WTC11 (cell line): ENCODE measurements around the gene XPNPEP3. TPM values are rescaled to one million over a fixed set of nuclear protein-coding genes. Genes with fewer than 3 reads are reported as not detected.

ENCODE experiments used
- ATAC-seq: fragments of 200-7000 bp; cut with Tn5 transposase; 2 replicates; pipeline ENCODE4 v1.10.0; 2021; ENCODE audit warnings: mild to moderate bottlenecking, moderate library complexity
- CTCF ChIA-PET: fragments of 300-600 bp; sonication (Branson Sonifier 250); formaldehyde crosslinking; loops from one replicate; lab custom pipeline; 2021; ENCODE audit warnings: antibody characterized with exemption; lab: Charles Lee
- POLR2A ChIA-PET: fragments of 350-600 bp; sonication (Branson Sonifier 250); formaldehyde crosslinking; loops from one replicate; lab custom pipeline; 2021; ENCODE audit warnings: antibody characterized with exemption; lab: Charles Lee
- DNase-seq: peaks from one replicate; pipeline ENCODE4 v3.0.0; 2021; ENCODE audit warnings: low spot score
- H3K27ac Mint-ChIP-seq: 2 replicates; pipeline ENCODE4 v1.8.0; 2021; ENCODE audit warnings: mixed read lengths
- H3K27me3 Mint-ChIP-seq: 2 replicates; pipeline ENCODE4 v1.8.0; 2021; ENCODE audit warnings: low read depth, mild to moderate bottlenecking, moderate library complexity, mixed read lengths
- H3K36me3 Mint-ChIP-seq: 2 replicates; pipeline ENCODE4 v1.8.0; 2021; ENCODE audit warnings: mixed read lengths
- H3K4me1 Mint-ChIP-seq: 2 replicates; pipeline ENCODE4 v1.8.0; 2022; ENCODE audit warnings: mixed read lengths
- H3K4me3 Mint-ChIP-seq: 2 replicates; pipeline ENCODE4 v1.8.0; 2021; ENCODE audit warnings: mild to moderate bottlenecking, moderate library complexity, mixed read lengths
- H3K9me3 Mint-ChIP-seq: 2 replicates; pipeline ENCODE4 v1.8.0; 2021; ENCODE audit warnings: mixed read lengths
- AFF4 ChIP-seq: sonication (generic); formaldehyde crosslinking; IDR thresholded peaks from 2 replicates; pipeline ENCODE4 v1.8.1; 2023; ENCODE audit warnings: mild to moderate bottlenecking, missing genetic modification reagents, borderline replicate concordance
- ATF1 ChIP-seq: sonication (generic); formaldehyde crosslinking; IDR thresholded peaks from 2 replicates; pipeline ENCODE4 v1.8.1; 2023; ENCODE audit warnings: mild to moderate bottlenecking, moderate library complexity, missing genetic modification reagents
- EMX1 ChIP-seq: fragments of 250-450 bp; sonication (Bioruptor Pico); IDR thresholded peaks from 2 replicates; pipeline ENCODE4 v1.8.0; 2021; ENCODE audit warnings: mild to moderate bottlenecking
- IRF1 ChIP-seq: sonication (generic); formaldehyde crosslinking; IDR thresholded peaks from 2 replicates; pipeline ENCODE4 v1.8.0; 2023; ENCODE audit warnings: missing genetic modification reagents
- IRF2 ChIP-seq: sonication (generic); formaldehyde crosslinking; IDR thresholded peaks from 2 replicates; pipeline ENCODE4 v1.8.0; 2022; ENCODE audit warnings: low read depth, missing genetic modification reagents, borderline replicate concordance
- JAZF1 ChIP-seq: fragments of 250-450 bp; sonication (Bioruptor Pico); IDR thresholded peaks from 2 replicates; pipeline ENCODE4 v1.9.0; 2021; ENCODE audit warnings: moderate library complexity, mild to moderate bottlenecking, inconsistent platforms
- JUN ChIP-seq: sonication (generic); formaldehyde crosslinking; IDR thresholded peaks from 2 replicates; pipeline ENCODE4 v1.8.0; 2023; ENCODE audit warnings: mild to moderate bottlenecking, missing genetic modification reagents
- NR2C2 ChIP-seq: sonication (generic); formaldehyde crosslinking; IDR thresholded peaks from 2 replicates; pipeline ENCODE4 v1.8.0; 2022; ENCODE audit warnings: mild to moderate bottlenecking, missing genetic modification reagents
- OVOL2 ChIP-seq: fragments of 250-450 bp; sonication (Bioruptor Pico); IDR thresholded peaks from 2 replicates; pipeline ENCODE4 v1.9.0; 2021; ENCODE audit warnings: mild to moderate bottlenecking, borderline replicate concordance
- SMAD3 ChIP-seq: sonication (generic); formaldehyde crosslinking; IDR thresholded peaks from 2 replicates; pipeline ENCODE4 v1.8.0; 2022; ENCODE audit warnings: missing genetic modification reagents, mild to moderate bottlenecking, borderline replicate concordance
- USF2 ChIP-seq: sonication (generic); formaldehyde crosslinking; IDR thresholded peaks from 2 replicates; pipeline ENCODE4 v1.8.1; 2023; ENCODE audit warnings: mild to moderate bottlenecking, missing genetic modification reagents, moderate library complexity
- ZBTB21 ChIP-seq: sonication (generic); formaldehyde crosslinking; IDR thresholded peaks from 2 replicates; pipeline ENCODE4 v1.8.1; 2023; ENCODE audit warnings: mild to moderate bottlenecking, missing genetic modification reagents, borderline replicate concordance
- ZNF396 ChIP-seq: fragments of 250-450 bp; sonication (Bioruptor Pico); IDR thresholded peaks from 2 replicates; pipeline ENCODE4 v1.8.0; 2021; ENCODE audit warnings: mild to moderate bottlenecking, moderate library complexity, borderline replicate concordance
- ZNF512 ChIP-seq: sonication (generic); formaldehyde crosslinking; IDR thresholded peaks from 2 replicates; pipeline ENCODE4 v1.8.1; 2022; ENCODE audit warnings: missing genetic modification reagents, borderline replicate concordance
- ZNF532 ChIP-seq: fragments of 250-450 bp; sonication (Bioruptor Pico); IDR thresholded peaks from 2 replicates; pipeline ENCODE4 v1.9.0; 2021; ENCODE audit warnings: mild to moderate bottlenecking, borderline replicate concordance
- total RNA-seq: library from RNA; stranded (reverse); gene quantifications from 3 replicates; pipeline ENCODE4 v1.2.3, GENCODE V29; 2021
- TF ChIP-seq, protein P1 (sequence below): fragments of 250-450 bp; sonication (Bioruptor Pico); IDR thresholded peaks from 2 replicates; pipeline ENCODE4 v2.1.2; 2022; ENCODE audit warnings: mild to moderate bottlenecking, moderate library complexity

Gene XPNPEP3
- total RNA-seq, 1 experiment from 2014 or later, result 28.2 TPM

- Mint-ChIP-seq H3K36me3 (peaks cover 57% of the 10 kb centered on the region), H3K27ac (0 out of 2 replicates have a peak overlapping the region, but pooled peaks have one; percentile 3), H3K4me3 (no peak overlapping the region), H3K9me3 (no peaks in the 10 kb centered on the region), H3K27me3 (no peaks in the 10 kb centered on the region), H3K4me1 (no peaks in the 10 kb centered on the region)
- DNase-seq (no peak), ATAC-seq (no peak)
- POLR2A ChIA-PET, result interaction anchor here (0.6 kb wide), 1 partner anchor 397 kb away, joined by 12 read pairs; no protein-coding TSS in a partner anchor
- TF ChIP-seq OVOL2 (CRISPR knock-in tag), result no peak
- no peak for TF ChIP-seq ZNF532
- no peak for TF ChIP-seq SMAD3 (CRISPR knock-in tag)
- no peak for TF ChIP-seq ATF1 (CRISPR knock-in tag)
- TF ChIP-seq USF2 (CRISPR knock-in tag), result no peak
- no peak for TF ChIP-seq EMX1 (CRISPR knock-in tag)
- no peak for TF ChIP-seq JUN (CRISPR knock-in tag)
- TF ChIP-seq AFF4 (CRISPR knock-in tag), result no peak
- TF ChIP-seq ZNF396 (CRISPR knock-in tag), result no peak
- no peak for TF ChIP-seq IRF2
- TF ChIP-seq ZNF512, result no peak
- TF ChIP-seq JAZF1 (CRISPR knock-in tag), result no peak
- TF ChIP-seq IRF1, result no peak
- TF ChIP-seq NR2C2 (CRISPR knock-in tag), result no peak
- TF ChIP-seq ZBTB21, result no peak
- TF ChIP-seq, protein P1, sequence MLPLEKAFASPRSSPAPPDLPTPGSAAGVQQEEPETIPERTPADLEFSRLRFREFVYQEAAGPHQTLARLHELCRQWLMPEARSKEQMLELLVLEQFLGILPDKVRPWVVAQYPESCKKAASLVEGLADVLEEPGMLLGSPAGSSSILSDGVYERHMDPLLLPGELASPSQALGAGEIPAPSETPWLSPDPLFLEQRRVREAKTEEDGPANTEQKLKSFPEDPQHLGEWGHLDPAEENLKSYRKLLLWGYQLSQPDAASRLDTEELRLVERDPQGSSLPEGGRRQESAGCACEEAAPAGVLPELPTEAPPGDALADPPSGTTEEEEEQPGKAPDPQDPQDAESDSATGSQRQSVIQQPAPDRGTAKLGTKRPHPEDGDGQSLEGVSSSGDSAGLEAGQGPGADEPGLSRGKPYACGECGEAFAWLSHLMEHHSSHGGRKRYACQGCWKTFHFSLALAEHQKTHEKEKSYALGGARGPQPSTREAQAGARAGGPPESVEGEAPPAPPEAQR (CRISPR knock-in tag), result no peak
- CTCF ChIA-PET, result no interaction called here
Measured at GRCh38 chr22:40967111-40967760, 110.3 kb downstream of the XPNPEP3 start.
